Lower leg skin (tissue), 4 donors: ENCODE results near the gene DCD. TPM values are rescaled to one million over a fixed set of nuclear protein-coding genes. Genes with fewer than 3 reads are reported as not detected.

Experiments used
- DNase-seq, 2 donors: peaks; one replicate each; pipeline ENCODE4 v3.0.0-alpha.2; 2019; ENCODE audit warnings: low spot score in 2 of 2
- H3K4me3 ChIP-seq: fragments of 200-600 bp; sonication (generic); 2 replicates; pipeline ENCODE4 v1.5.1; 2017; ENCODE audit warnings: mild to moderate bottlenecking, low read depth; ENCODE audit not compliant: poor library complexity, severe bottlenecking
- CTCF ChIP-seq, 3 donors: fragments of 450-650 bp; IDR thresholded peaks; one replicate each; pipeline ENCODE4 v1.5.1; 2016; ENCODE audit warnings: antibody characterized with exemption in 3 of 3, mild to moderate bottlenecking in 3 of 3, moderate library complexity in 2 of 3
- POLR2A ChIP-seq, 2 donors: fragments of 450-650 bp; IDR thresholded peaks; one replicate each; pipeline ENCODE4 v1.6.1; 2016 to 2017; ENCODE audit warnings: antibody characterized with exemption in 2 of 2, mild to moderate bottlenecking in 1 of 2, moderate library complexity in 1 of 2
- WGBS, 2 donors: methylation state at CpG; one replicate each; pipeline ENCODE4 v1.1.5; 2018; 5-methylcytosine and 5-hydroxymethylcytosine counted together
- intact Hi-C: fragments of 100-400 bp; cut with DNase I; formaldehyde crosslinking; loops from one replicate; pipeline ENCODE4 v1.15.0; 2023; ENCODE audit warnings: low total_unique reads
- total RNA-seq, 4 donors: library from RNA; depleted of rRNA; stranded (reverse); fragments of >200 nt; gene quantifications; one replicate each; pipeline ENCODE4 v1.1.0, GENCODE V29; 2016

The DCD gene
- total RNA-seq, 4 donors from 2014 or later, result 449 to 9,764 (median 1,589) TPM

GRCh38 chr12:54611715-54612149, 36.4 kb downstream of the DCD start:
- TF ChIP-seq CTCF (IDR thresholded peaks at IDR 0.05), result no peak
- no peak for TF ChIP-seq POLR2A (IDR thresholded peaks at IDR 0.05)
- no peak overlapping the region for H3K4me3 ChIP-seq
- WGBS, 2 donors, result 41 to 49% methylated on average over 3 of the region's 3 CpGs
- DNase-seq, result peak in 1 of 2 donors; percentile 62
- intact Hi-C loops, result no loop called here

GRCh38 chr12:54608769-54609168, 39.4 kb downstream of the DCD start:
- no peak for TF ChIP-seq POLR2A (IDR thresholded peaks at IDR 0.05)
- no peak for TF ChIP-seq CTCF (IDR thresholded peaks at IDR 0.05)
- WGBS, 2 donors, result 56 to 66% methylated on average over 2 of the region's 2 CpGs
- intact Hi-C loops, result no loop called here

GRCh38 chr12:54608156-54608555, 40.0 kb downstream of the DCD start:
- intact Hi-C loops, result no loop called here
- no peak overlapping the region for H3K4me3 ChIP-seq
- peak in 1 of 2 donors; percentile 18 for DNase-seq
- 40 to 51% methylated on average over 6 of the region's 6 CpGs for WGBS, 2 donors
- TF ChIP-seq CTCF (IDR thresholded peaks at IDR 0.05) (no peak), POLR2A (IDR thresholded peaks at IDR 0.05) (no peak)

More at GRCh38 chr12:54608769-54609168, 39.4 kb downstream of the DCD start:
- H3K4me3 ChIP-seq, result no peak overlapping the region
- DNase-seq, result peak in 1 of 2 donors; percentile 15

GRCh38 chr12:54606556-54606955, 41.6 kb downstream of the DCD start:
- H3K4me3 ChIP-seq, result no peak overlapping the region
- peak in 1 of 2 donors; percentile 60 for DNase-seq
- intact Hi-C loops, result no loop called here
- no peak for TF ChIP-seq POLR2A (IDR thresholded peaks at IDR 0.05)
- TF ChIP-seq CTCF (IDR thresholded peaks at IDR 0.05), result no peak
- WGBS, 2 donors, result 30 to 46% methylated on average over 4 of the region's 4 CpGs

GRCh38 chr12:54605138-54605970, 42.8 kb downstream of the DCD start:
- 92 to 99% methylated on average over 6 of the region's 6 CpGs for WGBS, 2 donors
- DNase-seq, result peak in 1 of 2 donors; percentile 42
- intact Hi-C loops, result no loop called here
- TF ChIP-seq POLR2A (IDR thresholded peaks at IDR 0.05), result no peak
- no peak for TF ChIP-seq CTCF (IDR thresholded peaks at IDR 0.05)
- no peak overlapping the region for H3K4me3 ChIP-seq
